Fibroblast of gingiva (primary cell): ENCODE data around the gene EFNA3.

Experiments
- DNase-seq: peaks from one replicate; pipeline ENCODE4 v3.0.0-alpha.2; 2011; ENCODE audit warnings: low read depth

Gene EFNA3

GRCh38 chr1:155066777-155067176, 11.9 kb upstream of the EFNA3 start:
- DNase-seq, result no peak

DNA sequence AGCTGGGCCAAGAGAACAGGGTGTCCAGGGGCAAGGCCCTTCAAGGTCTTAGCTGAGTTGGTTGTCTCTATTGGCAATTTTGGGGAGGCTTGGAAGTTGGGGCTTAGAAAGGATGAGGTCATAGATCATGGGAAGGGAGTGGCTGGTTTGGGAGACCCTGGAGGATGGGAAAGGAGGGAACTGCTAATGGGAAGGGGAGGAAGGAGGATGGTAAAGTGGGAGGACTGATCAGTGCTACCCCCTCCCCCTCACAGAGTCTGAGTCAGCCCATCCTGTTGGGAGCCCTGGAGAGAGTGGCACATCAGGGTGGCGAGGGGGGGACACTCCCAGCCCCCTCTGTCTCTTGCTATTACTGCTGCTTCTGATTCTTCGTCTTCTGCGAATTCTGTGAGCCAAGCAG, 10.0 kb upstream of the EFNA3 start:
- DNase-seq, result no peak

GRCh38 chr1:155069551-155070157, 9.0 kb upstream of the EFNA3 start:
- DNase-seq, result no peak

GRCh38 chr1:155070158-155070621, 8.4 kb upstream of the EFNA3 start:
- DNase-seq, result no peak

- peak; percentile 51 for DNase-seq
These were observed 7.7 kb upstream of the EFNA3 start for GRCh38 chr1:155070721-155071569.

DNA sequence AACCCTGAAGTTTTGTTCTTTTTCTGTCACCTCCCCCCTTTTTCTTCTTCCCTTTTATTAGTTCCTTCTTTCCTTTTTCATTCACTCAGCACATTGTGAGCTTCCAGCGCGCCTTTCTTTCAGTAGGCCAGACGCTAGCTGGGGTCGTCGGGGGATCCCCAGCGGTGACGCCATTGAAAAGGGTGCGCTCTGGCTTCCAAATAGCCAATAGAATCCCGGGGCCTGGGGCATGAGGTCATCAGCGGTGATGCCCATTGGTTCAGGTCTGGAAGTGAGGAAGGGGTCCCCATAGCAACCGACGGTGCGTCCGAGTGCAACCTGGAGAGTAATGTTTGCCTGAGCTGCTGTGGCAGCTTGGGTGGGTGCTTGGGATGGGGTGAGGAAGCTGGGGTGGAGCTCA, 6.9 kb upstream of the EFNA3 start:
- no peak for DNase-seq

- DNase-seq, result no peak
These were observed 5.9 kb upstream of the EFNA3 start for GRCh38 chr1:155072531-155073289.

GRCh38 chr1:155073377-155074242, 5.0 kb upstream of the EFNA3 start:
- DNase-seq, result no peak

- no peak for DNase-seq
These were observed 3.1 kb upstream of the EFNA3 start for GRCh38 chr1:155075535-155075934.

GRCh38 chr1:155076371-155076770, 2.3 kb upstream of the EFNA3 start:
- no peak for DNase-seq

- DNase-seq, result no peak
These were observed 1.3 kb upstream of the EFNA3 start for GRCh38 chr1:155077346-155077745.

DNA sequence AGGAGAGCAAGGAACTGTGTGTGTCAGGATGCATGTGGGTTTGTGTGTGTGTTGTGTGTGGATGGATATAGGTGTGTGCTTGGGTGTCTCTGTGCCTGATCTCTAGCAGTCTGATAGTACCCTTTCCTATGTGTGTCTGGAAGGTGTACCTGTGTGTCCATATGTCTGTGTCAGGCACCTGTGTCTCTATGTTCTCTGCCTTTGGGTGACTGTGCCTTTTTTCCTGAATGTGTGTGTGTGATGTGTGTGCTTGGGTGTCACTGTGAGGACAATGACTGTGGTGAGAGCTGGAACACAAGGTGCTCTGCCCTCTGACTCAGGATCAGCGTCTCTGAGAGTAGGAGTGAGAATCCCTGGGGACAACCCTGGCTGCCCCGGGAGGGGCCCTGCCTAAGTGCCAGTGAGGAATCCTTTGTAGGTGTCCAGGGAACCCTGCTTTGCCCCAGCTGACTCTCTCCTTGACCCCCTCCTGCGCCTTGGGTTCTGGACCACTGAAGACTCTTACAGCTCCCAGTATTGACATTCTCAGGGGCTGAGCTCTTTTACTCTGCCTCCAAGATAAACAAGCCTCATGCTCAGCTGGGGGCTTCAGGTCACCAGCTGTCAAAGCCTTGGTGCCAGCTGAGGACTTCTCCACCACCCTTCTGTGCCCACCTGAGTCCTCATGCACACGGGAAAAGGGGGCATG, 735 bp upstream of the EFNA3 start:
- no peak for DNase-seq

- no peak for DNase-seq
These were observed 511 bp downstream of the EFNA3 start for GRCh38 chr1:155079210-155079486.

DNA sequence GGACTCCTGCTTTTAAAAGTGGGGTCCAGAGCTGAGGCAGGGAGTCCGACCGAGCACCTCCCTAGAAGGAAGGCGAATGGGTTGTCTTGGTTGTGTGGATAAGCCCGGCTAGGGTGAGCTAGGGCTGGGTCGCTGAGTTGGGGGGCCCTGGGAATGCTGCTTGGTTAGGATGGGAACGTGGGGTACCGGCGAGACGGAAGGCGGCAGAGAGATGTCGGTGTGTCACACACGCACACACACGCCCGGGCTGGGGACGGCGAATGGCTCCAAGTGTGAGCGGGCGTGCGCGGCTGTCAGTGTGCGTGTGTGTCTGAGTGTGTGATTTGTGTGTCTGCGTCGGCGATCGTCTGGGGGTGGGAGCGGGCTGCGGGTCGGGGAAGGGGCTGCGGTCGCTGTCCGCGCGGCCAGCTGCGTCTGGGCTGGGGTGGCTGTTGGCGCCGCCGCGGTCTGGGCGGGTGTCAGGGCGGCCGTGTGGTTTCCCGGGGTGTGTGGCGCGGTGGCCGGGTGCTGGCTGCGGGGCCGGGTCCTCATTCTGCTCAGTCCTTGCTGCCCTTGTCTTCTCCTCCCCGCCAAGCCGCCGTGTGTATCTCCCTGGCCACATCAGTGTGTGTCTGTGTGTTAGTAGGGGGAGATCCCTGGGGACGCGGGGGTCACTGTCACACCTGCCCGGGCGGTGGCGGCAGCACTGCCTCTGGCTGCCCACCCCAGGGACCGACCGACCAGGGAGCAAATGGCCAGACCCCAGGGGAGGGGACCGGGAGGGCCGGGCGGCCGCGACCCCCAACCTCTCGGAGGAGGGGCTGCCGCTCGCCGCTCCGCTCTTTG, 1.1 kb downstream of the EFNA3 start:
- DNase-seq, result no peak

- no peak for DNase-seq
These were observed 1.9 kb downstream of the EFNA3 start for GRCh38 chr1:155080312-155081228.

GRCh38 chr1:155081472-155082300, 3.0 kb downstream of the EFNA3 start:
- no peak for DNase-seq

DNA sequence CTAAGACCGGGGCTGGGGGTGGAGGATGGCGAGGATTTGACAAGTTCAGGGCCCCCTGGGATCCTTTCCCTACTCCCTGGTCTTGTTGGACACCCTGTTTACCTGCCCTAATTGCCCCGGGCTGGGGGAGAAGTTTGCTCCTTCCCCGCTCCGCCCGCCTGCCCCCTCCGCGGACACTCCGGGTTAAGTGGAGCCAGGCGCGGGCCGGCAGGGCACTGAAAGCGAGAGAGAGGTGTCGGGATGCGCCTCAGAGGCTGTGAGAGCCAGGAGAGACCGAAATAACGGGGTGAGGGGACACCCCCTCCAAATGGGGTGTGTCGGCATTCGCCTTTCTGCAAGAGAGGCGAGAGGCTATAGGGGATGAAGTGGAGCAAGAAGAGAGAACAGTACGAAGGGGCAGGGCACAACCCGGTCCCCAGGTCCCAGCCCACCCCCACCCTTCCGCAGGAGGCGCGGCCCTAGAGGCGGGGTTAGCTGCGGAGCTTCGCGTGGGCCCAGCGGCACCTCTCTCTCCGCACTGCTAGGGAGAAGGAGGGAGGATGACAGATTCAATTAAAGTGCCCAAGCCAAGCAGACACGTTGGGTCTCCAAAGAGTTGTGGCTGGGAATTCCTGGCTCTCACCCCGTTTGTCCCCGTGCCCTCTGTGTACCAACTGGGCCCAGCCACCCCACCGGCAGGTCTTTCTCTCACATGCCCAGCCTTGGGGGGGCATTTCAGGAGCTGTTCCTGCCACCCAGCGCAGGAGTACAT, 3.8 kb downstream of the EFNA3 start:
- DNase-seq, result no peak

GRCh38 chr1:155083052-155083541, 4.5 kb downstream of the EFNA3 start:
- DNase-seq, result no peak
